NK-92 treated with Interleukin-12 subunit alpha and Interleukin-12 subunit beta, amount 100 ng/mL, for 24 hours (cell line): ENCODE results near the gene TMEM235.
"Not testable (repeated sequence)": the region's sequence is repeated elsewhere in the genome, so short reads cannot be mapped to it uniquely, and the experiment has no call there.

ENCODE experiments used
- DNase-seq: peaks from one replicate; lab custom pipeline; 2025; lab: John Stamatoyannopoulos, UW

TMEM235 gene

DNA sequence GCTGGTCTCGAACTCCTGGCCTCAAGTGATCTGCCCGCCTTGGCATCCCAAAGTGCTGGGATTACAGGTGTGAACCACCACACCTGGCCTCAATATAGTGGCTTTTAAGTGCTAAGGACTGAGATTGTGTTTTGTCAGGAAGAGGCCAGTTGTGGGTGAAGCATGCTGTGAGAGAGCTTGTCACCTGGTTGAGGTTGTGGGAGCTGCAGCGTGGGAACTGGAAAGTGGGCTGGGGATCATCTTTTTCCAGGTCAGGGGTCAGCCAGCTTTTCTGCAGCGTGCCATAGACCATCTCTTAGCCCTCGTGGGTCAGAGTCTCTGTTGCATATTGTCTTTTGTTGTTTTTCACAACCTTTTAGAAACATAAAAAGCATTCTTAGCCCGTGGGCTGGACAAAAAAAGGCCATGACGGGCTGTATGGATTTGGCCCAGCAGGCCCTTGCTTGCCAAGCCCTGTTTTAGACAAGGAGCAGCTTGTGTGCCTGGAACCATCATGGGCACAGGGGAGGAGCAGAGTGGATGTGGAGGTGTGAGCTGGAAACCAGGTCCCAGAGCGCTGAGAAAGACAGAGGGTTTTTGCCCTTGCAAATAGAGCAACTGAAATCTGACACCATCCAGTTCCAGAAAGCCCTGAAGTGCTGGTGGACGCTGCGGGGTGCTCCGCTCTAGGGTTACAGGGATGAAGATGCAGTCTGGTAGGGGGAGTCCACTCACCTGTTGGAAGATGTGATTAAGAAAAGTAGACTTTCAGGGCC lies 11.9 kb upstream of the TMEM235 start:
- no peak for DNase-seq

DNA sequence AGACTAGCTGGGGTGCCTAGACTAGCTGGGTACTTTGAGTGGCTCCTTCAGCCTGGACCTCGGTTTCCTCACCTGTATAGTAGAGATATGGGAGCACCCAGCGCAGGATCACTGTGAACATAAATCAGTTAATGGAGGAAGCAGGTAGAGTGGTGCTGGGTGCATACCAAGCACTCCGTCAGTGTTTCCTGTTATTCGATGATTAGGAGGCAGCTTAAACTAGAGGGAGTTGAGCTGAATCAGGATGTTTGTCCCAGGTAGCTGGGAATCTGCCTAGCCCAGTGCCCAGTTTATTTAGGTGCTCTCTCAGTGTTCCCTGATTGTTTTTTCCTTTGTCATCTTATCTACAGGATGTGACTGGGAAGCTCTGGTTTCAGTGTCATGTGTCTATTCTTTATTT lies 8.4 kb upstream of the TMEM235 start:
- no peak for DNase-seq

DNA sequence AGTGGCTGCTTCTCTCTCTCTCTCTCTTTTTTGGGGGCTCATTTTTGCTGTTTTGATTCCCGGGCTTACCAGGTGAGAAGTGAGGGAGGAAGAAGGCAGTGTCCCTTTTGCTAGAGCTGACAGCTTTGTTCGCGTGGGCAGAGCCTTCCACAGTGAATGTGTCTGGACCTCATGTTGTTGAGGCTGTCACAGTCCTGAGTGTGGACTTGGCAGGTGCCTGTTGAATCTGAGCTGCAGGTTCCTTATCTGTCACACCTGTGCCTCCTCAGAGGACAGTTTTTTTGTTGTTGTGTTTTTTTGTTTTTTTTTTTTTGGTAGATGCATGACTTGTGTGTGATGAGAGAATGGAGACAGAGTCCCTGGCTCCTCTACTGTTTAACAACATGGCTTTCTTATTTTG lies 7.7 kb upstream of the TMEM235 start:
- DNase-seq, result no peak

DNA sequence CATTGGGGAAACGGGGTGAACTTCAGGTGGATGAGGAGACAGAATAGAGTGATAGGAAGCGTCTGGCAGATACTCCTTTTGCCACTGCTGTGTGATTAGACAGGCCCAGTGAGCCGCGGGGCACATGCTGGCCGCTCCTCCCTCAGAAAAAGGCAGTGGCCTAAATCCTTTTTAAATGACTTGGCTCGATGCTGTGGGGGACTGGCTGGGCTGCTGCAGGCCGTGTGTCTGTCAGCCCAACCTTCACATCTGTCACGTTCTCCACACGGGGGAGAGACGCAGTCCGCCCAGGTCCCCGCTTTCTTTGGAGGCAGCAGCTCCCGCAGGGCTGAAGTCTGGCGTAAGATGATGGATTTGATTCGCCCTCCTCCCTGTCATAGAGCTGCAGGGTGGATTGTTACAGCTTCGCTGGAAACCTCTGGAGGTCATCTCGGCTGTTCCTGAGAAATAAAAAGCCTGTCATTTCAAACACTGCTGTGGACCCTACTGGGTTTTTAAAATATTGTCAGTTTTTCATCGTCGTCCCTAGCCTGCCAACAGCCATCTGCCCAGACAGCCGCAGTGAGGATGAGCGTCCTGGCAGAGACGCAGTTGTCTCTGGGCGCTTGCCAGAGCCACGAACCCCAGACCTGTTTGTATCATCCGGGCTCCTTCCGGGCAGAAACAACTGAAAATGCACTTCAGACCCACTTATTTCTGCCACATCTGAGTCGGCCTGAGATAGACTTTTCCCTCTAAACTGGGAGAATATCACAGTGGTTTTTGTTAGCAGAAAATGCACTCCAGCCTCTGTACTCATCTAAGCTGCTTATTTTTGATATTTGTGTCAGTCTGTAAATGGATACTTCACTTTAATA lies 7.0 kb upstream of the TMEM235 start:
- no peak for DNase-seq

DNA sequence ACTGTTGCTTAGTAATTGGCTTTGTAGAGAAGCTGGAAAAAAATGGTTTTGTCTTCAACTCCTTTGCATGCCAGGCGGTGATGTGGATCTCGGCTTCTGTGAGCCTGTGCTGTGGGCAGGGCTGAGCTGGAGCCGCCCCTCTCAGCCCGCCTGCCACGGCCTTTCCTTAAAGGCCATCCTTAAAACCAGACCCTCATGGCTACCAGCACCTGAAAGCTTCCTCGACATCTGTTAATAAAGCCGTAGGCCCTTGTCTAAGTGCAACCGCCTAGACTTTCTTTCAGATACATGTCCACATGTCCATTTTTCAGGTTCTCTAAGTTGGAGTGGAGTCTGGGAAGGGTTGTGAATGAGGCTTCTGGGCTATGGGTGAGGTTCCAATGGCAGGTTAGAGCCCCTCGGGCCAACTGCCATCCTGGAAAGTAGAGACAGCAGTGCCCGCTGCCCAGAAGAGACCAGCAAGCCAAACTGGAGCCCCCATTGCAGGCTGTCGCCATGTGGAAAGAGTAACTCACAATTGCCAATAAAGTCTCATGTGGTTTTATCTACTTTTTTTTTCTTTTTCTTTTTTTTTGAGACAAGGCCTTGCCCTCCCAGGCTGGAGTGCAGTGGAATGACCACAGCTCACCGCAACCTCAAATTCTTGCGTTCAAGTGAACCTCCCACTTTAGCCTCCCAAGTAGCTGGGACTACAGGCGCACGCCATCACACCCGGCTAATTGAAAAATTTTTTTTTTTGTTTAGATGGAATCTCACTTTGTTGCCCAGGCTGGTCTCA lies 6.2 kb upstream of the TMEM235 start:
- DNase-seq, result no peak

DNA sequence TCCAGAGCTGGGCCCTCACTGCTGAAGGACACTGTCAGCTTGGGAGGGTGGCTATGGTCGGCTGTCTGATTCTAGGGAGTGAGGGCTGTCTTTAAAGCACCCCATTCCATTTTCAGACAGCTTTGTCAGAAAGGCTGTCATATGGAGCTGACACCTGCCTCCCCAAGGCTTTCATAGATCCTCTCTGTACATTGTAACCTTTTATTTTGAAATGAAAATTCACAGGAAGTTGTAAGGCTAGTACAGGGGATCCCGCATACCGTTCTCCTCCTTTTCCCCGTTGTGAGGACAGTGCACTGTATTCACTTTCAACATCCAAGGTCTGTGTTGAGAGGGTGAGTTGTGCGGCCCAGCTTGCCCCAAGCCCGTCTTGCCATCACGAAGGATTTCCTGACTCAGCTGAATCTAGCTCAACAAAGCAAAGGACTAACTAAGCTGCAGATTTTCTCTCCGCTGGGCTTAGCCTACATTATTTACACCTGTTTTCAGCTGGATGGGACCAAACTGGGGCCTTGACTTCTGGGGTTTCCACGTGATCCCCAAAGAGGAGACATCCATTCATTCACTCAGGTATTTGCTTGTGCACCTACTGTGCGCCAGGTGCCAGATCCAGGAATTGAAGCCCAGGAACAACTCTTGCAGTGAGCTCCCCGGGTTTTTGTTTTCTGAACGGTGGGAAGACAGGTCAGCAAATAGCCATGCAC lies 5.2 kb upstream of the TMEM235 start:
- no peak for DNase-seq

DNA sequence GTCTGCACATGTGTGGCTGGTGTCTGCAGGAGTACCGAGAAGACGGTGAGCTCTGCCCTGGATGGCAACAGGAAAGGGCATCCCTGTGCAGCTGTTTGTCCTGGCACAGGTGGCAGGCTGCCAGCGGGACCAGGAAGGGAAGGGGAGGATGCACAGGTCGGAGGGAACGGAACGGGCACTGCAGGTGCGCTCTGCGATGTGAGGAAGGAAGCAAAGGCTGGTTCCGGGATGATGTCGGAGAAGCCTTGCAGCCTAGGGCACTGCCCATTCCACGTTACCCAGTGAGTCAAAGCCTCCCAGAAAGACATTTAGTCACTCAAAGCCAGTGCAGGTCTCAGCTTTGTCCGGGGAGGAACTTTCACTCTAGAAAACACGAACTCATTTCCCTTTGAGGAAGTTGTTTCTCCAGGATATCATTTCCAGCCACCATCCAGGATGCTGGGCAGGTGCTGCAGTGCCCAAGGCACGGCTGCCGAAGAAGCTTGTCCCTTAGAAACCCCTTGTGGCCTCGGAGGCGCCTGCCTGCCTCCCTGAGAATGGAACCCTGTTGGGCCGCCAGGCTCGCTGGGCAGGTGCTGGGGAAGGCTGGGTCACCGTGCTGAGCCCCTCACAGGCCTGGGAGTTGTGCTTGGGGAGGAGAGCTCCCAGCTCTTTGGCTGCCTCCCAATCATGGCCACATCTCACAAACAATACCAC lies 4.5 kb upstream of the TMEM235 start:
- DNase-seq, result no peak

DNA sequence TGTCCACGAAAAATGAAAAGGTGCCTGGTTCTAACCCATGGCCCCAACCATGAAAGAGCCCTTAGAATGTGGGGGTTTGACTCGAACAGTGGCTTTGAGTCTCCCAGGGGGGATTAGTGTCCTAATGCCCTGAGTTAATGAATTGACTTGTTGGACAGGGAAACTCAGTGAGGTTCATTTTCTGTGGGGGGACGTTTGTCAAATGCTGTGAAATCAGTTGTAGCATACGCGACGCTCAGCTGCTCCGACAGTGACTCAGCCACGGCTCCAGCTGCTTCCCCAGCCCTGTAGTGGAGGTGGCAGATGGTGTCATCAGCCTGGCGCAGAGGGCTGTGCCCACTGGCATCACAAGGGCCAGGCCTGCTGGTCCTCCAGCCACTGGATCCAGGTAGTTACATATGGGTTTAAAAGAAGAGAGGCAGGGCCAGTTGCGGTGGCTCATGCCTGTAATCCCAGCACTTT lies 3.9 kb upstream of the TMEM235 start:
- no peak for DNase-seq

DNA sequence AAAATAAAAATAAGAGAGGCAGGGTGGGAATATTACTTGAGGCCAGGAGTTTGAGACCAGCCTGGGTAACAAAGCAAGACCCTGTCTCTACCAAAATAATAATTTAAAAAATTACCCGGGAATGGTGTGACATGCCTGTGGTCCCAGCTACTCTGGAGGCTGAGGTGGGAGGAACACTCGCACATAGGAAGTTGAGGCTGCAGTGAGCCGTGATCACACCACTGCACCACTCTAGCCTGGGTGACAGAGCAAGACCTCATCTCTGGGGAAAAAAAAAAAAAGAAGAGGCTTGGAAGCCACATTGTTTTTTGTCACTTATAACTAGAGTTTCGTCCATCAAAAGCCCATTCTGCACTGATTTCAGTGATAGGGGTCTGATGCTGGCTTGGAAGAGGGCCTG lies 3.3 kb upstream of the TMEM235 start:
- no peak for DNase-seq

DNA sequence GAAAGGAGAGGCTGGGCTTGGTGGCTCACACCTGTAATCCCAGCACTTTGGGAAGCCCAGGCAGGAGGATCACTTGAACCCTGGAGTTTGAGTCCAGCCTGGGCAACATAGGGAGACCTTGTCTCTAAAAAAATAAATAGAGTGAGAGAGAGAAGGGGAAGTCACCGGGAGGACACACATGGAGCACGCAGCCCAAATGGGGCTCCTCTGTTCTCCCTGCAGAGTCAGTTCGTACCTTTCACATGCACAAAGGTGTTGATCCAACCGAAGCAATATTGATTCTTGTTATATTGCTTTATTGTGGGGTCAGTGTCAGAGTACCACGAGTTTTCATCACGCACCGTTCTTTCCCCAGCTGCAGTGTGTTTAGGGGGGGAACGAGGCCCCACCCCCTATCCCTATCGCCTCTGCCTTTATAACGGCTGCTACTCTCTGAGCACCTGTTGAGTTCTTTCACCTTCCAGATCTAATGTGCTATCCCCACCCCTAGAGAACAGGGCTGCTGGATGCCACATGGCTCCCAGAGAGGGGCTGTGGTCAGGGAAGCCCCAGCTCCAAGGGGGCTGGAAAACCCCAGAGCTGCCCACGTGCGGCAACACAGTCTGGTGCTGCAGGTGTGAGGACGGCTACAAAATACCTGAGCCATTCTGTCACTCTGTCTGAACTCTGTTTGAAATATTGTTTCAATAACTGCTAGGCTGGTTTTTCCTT lies 1.0 kb upstream of the TMEM235 start:
- no peak for DNase-seq

DNA sequence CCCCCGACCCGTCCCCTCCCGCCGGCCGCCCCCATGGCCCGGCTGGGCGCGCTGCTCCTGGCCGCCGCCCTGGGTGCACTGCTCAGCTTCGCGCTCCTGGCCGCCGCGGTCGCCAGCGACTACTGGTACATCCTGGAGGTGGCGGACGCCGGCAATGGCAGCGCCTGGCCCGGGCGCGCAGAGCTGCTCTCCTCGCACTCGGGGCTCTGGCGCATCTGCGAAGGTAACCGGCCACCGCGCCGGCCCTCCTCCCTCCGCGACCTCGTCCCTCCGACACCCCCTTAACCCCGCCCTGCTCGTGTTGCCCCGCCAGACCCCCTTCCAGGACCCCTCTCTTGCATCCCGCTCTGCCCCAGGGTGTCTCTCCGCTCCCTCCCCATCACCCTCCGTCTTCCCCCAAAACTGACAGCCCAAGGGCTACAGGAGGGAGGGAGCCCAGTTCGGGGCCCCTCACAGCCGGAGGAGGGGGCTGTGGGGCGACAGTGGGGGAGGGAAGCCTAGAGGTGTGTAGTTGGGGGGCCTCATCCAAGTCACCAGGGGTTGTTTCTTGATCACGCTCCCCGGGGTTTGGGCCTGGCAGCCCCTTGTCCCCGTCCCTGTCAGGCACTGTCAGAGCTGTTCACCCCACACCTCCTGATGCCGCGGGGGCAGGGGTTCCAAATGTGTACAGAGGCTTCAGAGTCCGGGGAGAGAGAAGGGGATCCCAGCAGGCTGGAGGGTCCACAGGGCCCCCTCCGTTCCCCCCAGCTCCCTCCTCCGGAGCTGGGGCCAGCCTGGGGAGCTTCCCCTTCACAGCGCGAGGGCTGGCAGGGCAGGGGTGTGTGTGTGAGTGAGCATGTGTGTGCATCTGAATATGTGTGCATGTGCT lies 794 bp downstream of the TMEM235 start:
- DNase-seq, result no peak

DNA sequence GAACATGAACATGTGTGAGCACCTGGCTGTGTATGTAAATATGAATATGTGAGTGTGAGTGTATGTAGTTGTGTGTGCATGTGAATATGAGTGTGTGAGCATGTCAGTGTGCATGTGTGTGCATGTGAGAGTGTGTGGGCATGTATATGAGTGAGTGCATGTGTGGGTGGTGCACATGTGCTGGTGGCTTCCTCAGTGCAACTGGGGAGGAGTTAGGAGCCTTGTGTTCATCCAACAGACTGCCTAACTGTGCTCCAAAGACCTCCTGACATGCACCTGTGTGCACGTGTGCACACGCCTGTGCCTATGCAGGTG lies 1.4 kb downstream of the TMEM235 start:
- DNase-seq, result no peak

DNA sequence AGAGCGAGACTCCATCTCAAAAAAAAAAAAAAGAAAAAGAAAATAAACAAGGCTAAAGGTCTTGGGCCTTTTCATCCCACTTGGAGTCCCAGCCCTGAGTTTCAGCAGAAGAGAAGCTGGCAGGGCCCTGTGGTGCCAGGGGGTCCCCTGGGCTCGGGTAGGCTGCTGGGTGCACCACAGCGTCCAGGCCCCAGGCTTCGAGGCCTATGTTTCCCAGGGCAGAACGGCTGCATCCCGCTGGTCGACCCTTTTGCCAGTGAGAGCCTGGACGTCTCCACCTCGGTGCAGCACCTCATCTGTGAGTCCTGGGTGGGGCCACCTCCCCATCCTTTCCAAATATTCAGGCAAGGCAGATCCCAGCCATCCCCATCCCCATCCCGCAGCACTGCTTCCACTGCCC lies 2.2 kb downstream of the TMEM235 start:
- no peak for DNase-seq

DNA sequence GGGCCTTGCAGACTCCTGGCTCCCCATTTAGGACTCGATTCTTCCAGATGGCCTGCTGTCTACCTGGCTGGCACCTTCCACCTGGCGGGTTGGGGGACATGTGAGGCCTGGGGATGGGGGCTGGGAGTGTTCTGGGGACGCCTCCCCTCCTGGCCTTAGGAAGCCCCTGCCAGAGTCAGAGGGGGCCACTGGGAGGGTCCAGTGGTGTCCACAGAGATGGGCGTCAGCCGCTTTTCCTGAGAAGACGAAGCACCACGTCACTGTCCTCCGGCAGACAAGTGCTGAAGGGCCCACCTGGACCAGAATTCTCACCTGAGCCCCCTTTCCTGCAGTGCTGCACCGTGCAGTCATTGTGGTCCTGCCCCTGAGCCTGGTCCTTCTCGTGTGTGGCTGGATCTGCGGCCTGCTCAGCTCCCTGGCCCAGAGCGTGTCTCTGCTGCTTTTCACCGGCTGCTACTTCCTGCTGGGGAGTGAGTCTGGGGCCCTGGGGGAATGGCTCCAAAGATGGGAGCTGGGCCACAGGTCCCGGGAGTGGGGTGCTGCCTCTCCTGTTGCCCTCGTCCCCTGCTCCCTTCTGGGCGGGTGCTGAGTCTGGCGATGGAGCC lies 2.9 kb downstream of the TMEM235 start:
- no peak for DNase-seq

DNA sequence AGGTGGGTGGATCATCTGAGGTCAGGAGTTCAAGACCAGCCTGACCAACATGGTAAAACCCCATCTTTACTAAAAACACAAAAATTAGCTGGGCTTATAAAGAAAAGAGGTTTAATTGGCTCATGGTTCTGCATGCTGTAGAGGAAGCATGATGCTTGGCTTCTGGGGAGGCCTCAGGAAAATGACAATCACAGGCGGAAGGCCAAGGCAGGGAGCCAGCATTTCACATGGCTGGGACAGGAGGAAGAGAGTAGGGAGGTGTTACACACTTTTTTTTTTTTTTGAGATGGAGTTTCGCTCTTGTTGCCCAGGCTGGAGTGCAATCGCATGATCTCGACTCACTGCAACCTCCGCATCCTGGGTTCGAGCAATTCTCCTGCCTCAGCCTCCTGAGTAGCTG lies 3.6 kb downstream of the TMEM235 start:
- not testable (repeated sequence) for DNase-seq

DNA sequence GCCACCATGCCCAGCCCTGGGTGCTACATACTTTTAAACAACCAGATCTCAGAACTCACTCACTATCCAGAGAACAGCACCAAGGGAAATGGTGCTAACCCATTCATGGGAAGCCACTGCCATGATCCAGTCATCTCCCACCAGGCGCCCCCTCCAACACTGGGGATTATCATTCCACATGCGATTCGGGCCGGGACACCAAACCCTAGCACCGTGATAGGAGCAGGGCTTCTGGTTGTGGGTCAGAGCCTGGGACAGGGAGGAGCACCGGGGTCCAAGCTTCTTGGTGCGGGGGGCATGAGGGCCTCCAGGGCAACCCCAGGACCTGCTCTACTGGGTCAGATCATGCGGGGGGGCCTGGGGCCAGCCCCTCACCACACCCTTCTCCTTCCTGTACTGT lies 4.5 kb downstream of the TMEM235 start:
- DNase-seq, result no peak

DNA sequence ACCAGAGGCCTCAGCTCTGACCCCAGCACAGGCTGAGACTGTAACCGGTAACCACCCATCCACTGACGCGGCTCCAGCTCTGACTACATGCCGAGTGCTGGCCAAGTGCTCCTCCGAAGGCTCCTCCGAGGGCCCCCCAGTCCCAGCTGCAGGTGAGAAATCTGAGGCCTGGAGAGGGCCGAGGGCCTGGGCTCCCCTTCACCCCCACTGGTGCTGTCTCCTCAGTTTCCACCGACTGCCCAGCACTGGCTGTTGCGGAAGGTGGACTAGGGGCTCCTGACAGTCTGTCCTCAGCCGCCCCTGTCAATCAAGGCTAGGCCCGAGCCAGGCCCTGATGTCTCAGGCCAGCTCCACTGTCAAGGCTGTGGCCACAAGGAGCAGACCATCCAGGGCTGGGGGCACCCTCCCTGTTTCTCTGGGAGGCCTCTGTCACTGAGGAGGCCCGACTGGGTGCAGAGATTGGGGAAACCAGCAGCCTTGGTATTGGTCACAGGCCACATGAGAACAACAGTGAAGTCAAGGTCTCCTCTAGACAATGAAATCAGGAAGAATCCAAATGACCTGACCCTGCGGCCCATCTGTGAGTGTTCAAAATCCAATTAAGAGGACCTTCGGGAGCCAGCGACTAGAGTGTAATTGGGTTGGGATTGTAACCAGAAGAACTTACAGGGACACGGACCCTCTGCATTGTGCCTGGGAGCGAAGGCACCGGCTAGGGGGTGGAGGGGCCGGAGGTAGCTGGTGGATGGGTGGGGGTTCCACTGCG lies 5.1 kb downstream of the TMEM235 start:
- no peak for DNase-seq

DNA sequence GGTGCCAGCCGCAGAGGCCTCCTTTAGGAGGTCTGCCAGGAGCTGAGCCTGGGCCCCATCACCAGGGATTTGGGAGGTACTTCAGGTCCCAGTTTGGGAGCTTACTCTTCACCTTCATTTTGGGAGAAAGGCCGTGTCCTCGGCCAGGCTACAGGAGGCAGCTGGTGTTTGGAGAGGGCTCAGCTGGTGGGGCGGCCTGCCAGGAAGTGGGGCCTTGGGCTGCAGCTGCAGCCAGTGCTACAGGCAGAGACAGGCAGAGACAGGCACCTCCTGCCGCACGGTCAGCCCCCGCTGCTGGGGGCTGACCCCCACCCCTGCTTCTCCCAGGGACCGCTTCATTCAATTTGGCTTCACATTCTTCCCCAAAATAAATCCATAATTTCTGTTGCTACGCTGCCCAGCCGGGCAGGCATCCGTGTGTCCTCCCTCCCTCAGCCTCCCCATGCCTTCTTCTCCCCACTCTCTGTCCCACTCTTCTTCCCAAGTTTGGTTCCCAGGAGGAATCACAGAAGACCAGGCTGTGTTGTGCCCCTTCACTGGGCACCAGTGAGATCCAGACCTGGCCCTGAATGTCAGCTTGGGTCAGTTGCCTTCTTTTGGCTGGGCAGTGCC lies 6.1 kb downstream of the TMEM235 start:
- DNase-seq, result no peak
